HepG2 (cell line): ENCODE results near the gene PRDM15. TPM values are rescaled to one million over a fixed set of nuclear protein-coding genes. Genes with fewer than 3 reads are reported as not detected.

Source experiments
- ADNP ChIP-seq: sonication (generic); formaldehyde crosslinking; IDR thresholded peaks from 2 replicates; pipeline ENCODE4 v1.4.0; 2020; ENCODE audit warnings: missing genetic modification reagents
- ATRX ChIP-seq: sonication (generic); formaldehyde crosslinking; IDR thresholded peaks from 2 replicates; pipeline ENCODE4 v1.4.0; 2020; ENCODE audit warnings: missing genetic modification reagents, borderline replicate concordance
- BRCA1 ChIP-seq: sonication (generic); formaldehyde crosslinking; IDR thresholded peaks from 2 replicates; pipeline ENCODE4 v1.4.0; 2020; ENCODE audit warnings: missing genetic modification reagents
- MXI1 ChIP-seq: IDR thresholded peaks from 3 replicates; pipeline ENCODE4 v1.6.1; 2012; ENCODE audit warnings: low read depth, low read length, inconsistent platforms, borderline replicate concordance
- NFIC ChIP-seq: IDR thresholded peaks from 2 replicates; pipeline ENCODE4 v1.6.1; 2012; ENCODE audit warnings: mild to moderate bottlenecking, low read length, inconsistent platforms
- PHF21A ChIP-seq: sonication (generic); formaldehyde crosslinking; IDR thresholded peaks from 2 replicates; pipeline ENCODE4 v1.5.0; 2020; ENCODE audit warnings: mild to moderate bottlenecking, missing genetic modification reagents
- POLR2AphosphoS2 ChIP-seq: IDR thresholded peaks from 2 replicates; pipeline ENCODE4 v1.6.1; 2011; ENCODE audit warnings: low read depth, low read length, improper control_type of control experiment
- RAD21 ChIP-seq: fragments of 450-650 bp; formaldehyde crosslinking; IDR thresholded peaks from 2 replicates; pipeline ENCODE4 v1.5.0; 2020; ENCODE audit warnings: mild to moderate bottlenecking
- SNRNP70 ChIP-seq: fragments of 200-400 bp; formaldehyde crosslinking; IDR thresholded peaks from 2 replicates; pipeline ENCODE4 v1.6.1; 2017; ENCODE audit warnings: mild to moderate bottlenecking, low read depth, low read length, moderate library complexity
- SRY ChIP-seq: sonication (generic); formaldehyde crosslinking; IDR thresholded peaks from 2 replicates; pipeline ENCODE4 v1.8.0; 2022; ENCODE audit warnings: mild to moderate bottlenecking, missing genetic modification reagents
- STAT5B ChIP-seq: sonication (generic); formaldehyde crosslinking; IDR thresholded peaks from 2 replicates; pipeline ENCODE4 v1.4.0; 2020; ENCODE audit warnings: missing genetic modification reagents
- ZFY ChIP-seq: sonication (generic); formaldehyde crosslinking; IDR thresholded peaks from 2 replicates; pipeline ENCODE4 v1.4.0; 2020; ENCODE audit warnings: missing genetic modification reagents
- ZNF234 ChIP-seq: sonication (generic); formaldehyde crosslinking; conservative IDR thresholded peaks from 2 replicates; pipeline ENCODE4 v1.5.1; 2020; ENCODE audit warnings: mild to moderate bottlenecking, missing genetic modification reagents
- ZNF292 ChIP-seq: sonication (generic); formaldehyde crosslinking; IDR thresholded peaks from 2 replicates; pipeline ENCODE4 v1.8.1; 2022; ENCODE audit warnings: mild to moderate bottlenecking, low read depth, missing genetic modification reagents, borderline replicate concordance
- ZNF484 ChIP-seq: sonication (generic); formaldehyde crosslinking; IDR thresholded peaks from 2 replicates; pipeline ENCODE4 v1.5.1; 2020; ENCODE audit warnings: mild to moderate bottlenecking, low read depth, missing genetic modification reagents, borderline replicate concordance
- ZNF546 ChIP-seq: sonication (generic); formaldehyde crosslinking; conservative IDR thresholded peaks from 2 replicates; pipeline ENCODE4 v1.8.1; 2023; ENCODE audit warnings: mild to moderate bottlenecking, missing genetic modification reagents
- ZNF720 ChIP-seq: sonication (generic); formaldehyde crosslinking; IDR thresholded peaks from 2 replicates; pipeline ENCODE4 v1.4.0; 2020; ENCODE audit warnings: missing genetic modification reagents
- ZNF746 ChIP-seq: sonication (generic); formaldehyde crosslinking; IDR thresholded peaks from 2 replicates; pipeline ENCODE4 v1.8.0; 2022; ENCODE audit warnings: mild to moderate bottlenecking, missing genetic modification reagents
- ZNF790 ChIP-seq: sonication (generic); formaldehyde crosslinking; IDR thresholded peaks from 2 replicates; pipeline ENCODE4 v1.8.0; 2022; ENCODE audit warnings: missing genetic modification reagents, mild to moderate bottlenecking, borderline replicate concordance
- polyA plus RNA-seq, 8 experiments: library from polyadenylated mRNA; depleted of rRNA in 3 of 8; stranded (reverse) in 7 of 8; unstranded in 1 of 8; fragments of >200 nt; fragmentation: Illumina TruSeq in 4 of 8; extraction: Trizol in 4 of 8; gene quantifications; 2 replicates each; pipeline versions ENCODE4 v1.2.1 to v1.2.3, GENCODE V29; 2011 to 2016; ENCODE audit warnings: low read depth in 4 of 8, missing spikeins in 1 of 8, mixed read lengths in 1 of 8; ENCODE audit not compliant: insufficient read depth in 1 of 8
- total RNA-seq, 5 experiments: library from RNA; depleted of rRNA; stranded (reverse); fragments of >200 nt; fragmentation: Illumina TruSeq; extraction: Trizol; gene quantifications; 2 replicates each; pipeline ENCODE4 v1.2.3, GENCODE V29; 2016; ENCODE audit warnings: low read depth in 1 of 5
- TF ChIP-seq, protein P1 (sequence below): sonication (generic); formaldehyde crosslinking; IDR thresholded peaks from 2 replicates; pipeline ENCODE4 v1.4.0; 2020; ENCODE audit warnings: missing genetic modification reagents
- TF ChIP-seq, protein P2 (sequence below): sonication (generic); formaldehyde crosslinking; IDR thresholded peaks from 2 replicates; pipeline ENCODE4 v1.4.0; 2020; ENCODE audit warnings: missing genetic modification reagents, borderline replicate concordance
- TF ChIP-seq, protein P3 (sequence below): sonication (generic); IDR thresholded peaks from 2 replicates; pipeline ENCODE4 v1.6.1; 2016; ENCODE audit warnings: low read depth, borderline replicate concordance
- TF ChIP-seq, protein P4 (sequence below): sonication (generic); formaldehyde crosslinking; IDR thresholded peaks from 2 replicates; pipeline ENCODE4 v1.5.0; 2020; ENCODE audit warnings: missing genetic modification reagents

PRDM15 gene
- total and polyA plus RNA-seq, 2 of the 13 experiments (the other 11 are each of a cell fraction or from before 2014, with no cell fraction given): 4.0 to 6.9 TPM

DNA sequence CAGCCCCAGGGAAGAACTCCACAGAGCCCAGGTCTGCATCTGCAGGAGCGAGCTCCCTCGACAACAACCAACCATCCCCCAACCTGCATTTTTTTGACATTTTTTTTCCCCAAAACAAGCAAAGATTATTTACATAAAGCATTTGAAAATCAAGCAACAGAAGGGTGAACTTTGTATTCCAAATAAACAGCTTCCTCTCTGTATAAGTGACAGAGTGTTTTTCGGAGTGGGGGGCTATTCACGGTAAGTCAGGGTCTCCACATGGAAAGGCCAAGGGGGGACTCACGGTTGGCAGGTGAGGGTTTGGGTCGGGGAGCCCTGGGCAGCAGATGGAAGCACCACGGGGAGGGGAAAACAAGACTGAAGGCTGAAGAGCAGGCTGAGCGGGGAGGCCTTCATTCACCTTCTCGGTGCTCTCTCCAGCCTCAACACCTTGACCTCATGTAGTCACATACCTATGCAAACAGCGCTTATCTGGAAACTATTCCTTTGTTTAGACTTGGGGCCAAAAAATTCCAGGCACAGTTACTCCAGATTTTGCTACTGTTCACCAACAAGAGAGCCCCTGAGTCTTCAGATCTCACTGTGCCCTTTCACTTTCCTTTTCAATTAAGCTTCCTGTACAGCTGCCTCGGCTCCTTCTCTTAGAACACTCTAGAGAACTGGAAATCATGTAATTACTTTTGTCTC lies 47.1 kb upstream of the PRDM15 start (continued):
- TF ChIP-seq, protein P1, sequence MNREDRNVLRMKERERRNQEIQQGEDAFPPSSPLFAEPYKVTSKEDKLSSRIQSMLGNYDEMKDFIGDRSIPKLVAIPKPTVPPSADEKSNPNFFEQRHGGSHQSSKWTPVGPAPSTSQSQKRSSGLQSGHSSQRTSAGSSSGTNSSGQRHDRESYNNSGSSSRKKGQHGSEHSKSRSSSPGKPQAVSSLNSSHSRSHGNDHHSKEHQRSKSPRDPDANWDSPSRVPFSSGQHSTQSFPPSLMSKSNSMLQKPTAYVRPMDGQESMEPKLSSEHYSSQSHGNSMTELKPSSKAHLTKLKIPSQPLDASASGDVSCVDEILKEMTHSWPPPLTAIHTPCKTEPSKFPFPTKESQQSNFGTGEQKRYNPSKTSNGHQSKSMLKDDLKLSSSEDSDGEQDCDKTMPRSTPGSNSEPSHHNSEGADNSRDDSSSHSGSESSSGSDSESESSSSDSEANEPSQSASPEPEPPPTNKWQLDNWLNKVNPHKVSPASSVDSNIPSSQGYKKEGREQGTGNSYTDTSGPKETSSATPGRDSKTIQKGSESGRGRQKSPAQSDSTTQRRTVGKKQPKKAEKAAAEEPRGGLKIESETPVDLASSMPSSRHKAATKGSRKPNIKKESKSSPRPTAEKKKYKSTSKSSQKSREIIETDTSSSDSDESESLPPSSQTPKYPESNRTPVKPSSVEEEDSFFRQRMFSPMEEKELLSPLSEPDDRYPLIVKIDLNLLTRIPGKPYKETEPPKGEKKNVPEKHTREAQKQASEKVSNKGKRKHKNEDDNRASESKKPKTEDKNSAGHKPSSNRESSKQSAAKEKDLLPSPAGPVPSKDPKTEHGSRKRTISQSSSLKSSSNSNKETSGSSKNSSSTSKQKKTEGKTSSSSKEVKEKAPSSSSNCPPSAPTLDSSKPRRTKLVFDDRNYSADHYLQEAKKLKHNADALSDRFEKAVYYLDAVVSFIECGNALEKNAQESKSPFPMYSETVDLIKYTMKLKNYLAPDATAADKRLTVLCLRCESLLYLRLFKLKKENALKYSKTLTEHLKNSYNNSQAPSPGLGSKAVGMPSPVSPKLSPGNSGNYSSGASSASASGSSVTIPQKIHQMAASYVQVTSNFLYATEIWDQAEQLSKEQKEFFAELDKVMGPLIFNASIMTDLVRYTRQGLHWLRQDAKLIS (CRISPR knock-in tag): no peak
- TF ChIP-seq, protein P2, sequence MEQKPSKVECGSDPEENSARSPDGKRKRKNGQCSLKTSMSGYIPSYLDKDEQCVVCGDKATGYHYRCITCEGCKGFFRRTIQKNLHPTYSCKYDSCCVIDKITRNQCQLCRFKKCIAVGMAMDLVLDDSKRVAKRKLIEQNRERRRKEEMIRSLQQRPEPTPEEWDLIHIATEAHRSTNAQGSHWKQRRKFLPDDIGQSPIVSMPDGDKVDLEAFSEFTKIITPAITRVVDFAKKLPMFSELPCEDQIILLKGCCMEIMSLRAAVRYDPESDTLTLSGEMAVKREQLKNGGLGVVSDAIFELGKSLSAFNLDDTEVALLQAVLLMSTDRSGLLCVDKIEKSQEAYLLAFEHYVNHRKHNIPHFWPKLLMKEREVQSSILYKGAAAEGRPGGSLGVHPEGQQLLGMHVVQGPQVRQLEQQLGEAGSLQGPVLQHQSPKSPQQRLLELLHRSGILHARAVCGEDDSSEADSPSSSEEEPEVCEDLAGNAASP (CRISPR knock-in tag): no peak
- TF ChIP-seq STAT5B (CRISPR knock-in tag) (no peak), MXI1 (no peak), SRY (CRISPR knock-in tag) (no peak), ATRX (CRISPR knock-in tag) (no peak), SNRNP70 (no peak), RAD21 (CRISPR knock-in tag) (no peak), ZNF746 (CRISPR knock-in tag) (no peak), BRCA1 (CRISPR knock-in tag) (no peak), ZNF720 (CRISPR knock-in tag) (no peak), ZNF234 (CRISPR knock-in tag) (no peak), ZNF484 (CRISPR knock-in tag) (no peak), ZNF790 (CRISPR knock-in tag) (no peak), ZNF546 (CRISPR knock-in tag) (no peak), NFIC (peak; percentile 69; the same call in 1 of the 2 replicates), POLR2AphosphoS2 (no peak), ZNF292 (CRISPR knock-in tag) (no peak), ADNP (CRISPR knock-in tag) (no peak), PHF21A (CRISPR knock-in tag) (peak; percentile 48), ZFY (CRISPR knock-in tag) (no peak; the same call in 1 of the 2 replicates)
- TF ChIP-seq, protein P3, sequence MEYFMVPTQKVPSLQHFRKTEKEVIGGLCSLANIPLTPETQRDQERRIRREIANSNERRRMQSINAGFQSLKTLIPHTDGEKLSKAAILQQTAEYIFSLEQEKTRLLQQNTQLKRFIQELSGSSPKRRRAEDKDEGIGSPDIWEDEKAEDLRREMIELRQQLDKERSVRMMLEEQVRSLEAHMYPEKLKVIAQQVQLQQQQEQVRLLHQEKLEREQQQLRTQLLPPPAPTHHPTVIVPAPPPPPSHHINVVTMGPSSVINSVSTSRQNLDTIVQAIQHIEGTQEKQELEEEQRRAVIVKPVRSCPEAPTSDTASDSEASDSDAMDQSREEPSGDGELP: no peak
- TF ChIP-seq, protein P4, sequence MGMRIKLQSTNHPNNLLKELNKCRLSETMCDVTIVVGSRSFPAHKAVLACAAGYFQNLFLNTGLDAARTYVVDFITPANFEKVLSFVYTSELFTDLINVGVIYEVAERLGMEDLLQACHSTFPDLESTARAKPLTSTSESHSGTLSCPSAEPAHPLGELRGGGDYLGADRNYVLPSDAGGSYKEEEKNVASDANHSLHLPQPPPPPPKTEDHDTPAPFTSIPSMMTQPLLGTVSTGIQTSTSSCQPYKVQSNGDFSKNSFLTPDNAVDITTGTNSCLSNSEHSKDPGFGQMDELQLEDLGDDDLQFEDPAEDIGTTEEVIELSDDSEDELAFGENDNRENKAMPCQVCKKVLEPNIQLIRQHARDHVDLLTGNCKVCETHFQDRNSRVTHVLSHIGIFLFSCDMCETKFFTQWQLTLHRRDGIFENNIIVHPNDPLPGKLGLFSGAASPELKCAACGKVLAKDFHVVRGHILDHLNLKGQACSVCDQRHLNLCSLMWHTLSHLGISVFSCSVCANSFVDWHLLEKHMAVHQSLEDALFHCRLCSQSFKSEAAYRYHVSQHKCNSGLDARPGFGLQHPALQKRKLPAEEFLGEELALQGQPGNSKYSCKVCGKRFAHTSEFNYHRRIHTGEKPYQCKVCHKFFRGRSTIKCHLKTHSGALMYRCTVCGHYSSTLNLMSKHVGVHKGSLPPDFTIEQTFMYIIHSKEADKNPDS (CRISPR knock-in tag): no peak
